AML-193 (cell line): ENCODE measurements around the gene SPATA3.

Experiments
- DNase-seq, 2 experiments: peaks; one replicate each; lab custom pipeline; 2025; lab: John Stamatoyannopoulos, UW

SPATA3 gene

GRCh38 chr2:231030725-231031124 lies 34.8 kb downstream of the SPATA3 start:
- DNase-seq, result no peak

- no peak for DNase-seq
Measured at GRCh38 chr2:231032575-231033140, 36.7 kb downstream of the SPATA3 start.

- DNase-seq, result no peak
Measured at GRCh38 chr2:231033147-231034132, 37.5 kb downstream of the SPATA3 start.

GRCh38 chr2:231034291-231034882 lies 38.5 kb downstream of the SPATA3 start:
- DNase-seq, result no peak

GRCh38 chr2:231036131-231036530 lies 40.2 kb downstream of the SPATA3 start:
- no peak for DNase-seq

GRCh38 chr2:231036578-231037106 lies 40.7 kb downstream of the SPATA3 start:
- no peak for DNase-seq

- no peak for DNase-seq
Measured at GRCh38 chr2:231037202-231037730, 41.3 kb downstream of the SPATA3 start, which contains the start of gene C2orf72. C2orf72 (plus strand) TSS chr2:231037523; CDS start chr2:231037566, 43 bp downstream.

- DNase-seq, result no peak
Measured at GRCh38 chr2:231037731-231038482, 42.0 kb downstream of the SPATA3 start.

GRCh38 chr2:231038483-231039293 lies 42.8 kb downstream of the SPATA3 start:
- no peak for DNase-seq

- no peak for DNase-seq
Measured at GRCh38 chr2:231039294-231039664, 43.4 kb downstream of the SPATA3 start.

GRCh38 chr2:231039821-231040364 lies 44.0 kb downstream of the SPATA3 start:
- DNase-seq, result no peak

GRCh38 chr2:231041061-231041689 lies 45.3 kb downstream of the SPATA3 start:
- DNase-seq, result no peak

GRCh38 chr2:231043796-231044195 lies 47.9 kb downstream of the SPATA3 start:
- no peak for DNase-seq

GRCh38 chr2:231046916-231047273 lies 51.0 kb downstream of the SPATA3 start:
- DNase-seq, result no peak

- DNase-seq, result no peak
Measured at GRCh38 chr2:231047274-231047922, 51.5 kb downstream of the SPATA3 start.

- no peak for DNase-seq
Measured at GRCh38 chr2:231047923-231048915, 52.3 kb downstream of the SPATA3 start.

- DNase-seq, result no peak
Measured at GRCh38 chr2:231049286-231050017, 53.5 kb downstream of the SPATA3 start.
